A673 (cell line): Measurements from ENCODE around the gene SPATA2L.

ENCODE experiments used
- CTCF ChIP-seq: fragments of 300-800, 200-600 bp; sonication (generic); conservative IDR thresholded peaks from 2 replicates; pipeline ENCODE4 v1.5.1; 2017; ENCODE audit warnings: low read depth, mild to moderate bottlenecking, antibody characterized with exemption, low read length, moderate library complexity, mixed read lengths
- EZH2 ChIP-seq: fragments of 200-600 bp; sonication (generic); IDR thresholded peaks from 2 replicates; pipeline ENCODE4 v1.6.1; 2017; ENCODE audit warnings: borderline replicate concordance, low read depth, mild to moderate bottlenecking, mixed read lengths, antibody characterized with exemption, low read length; ENCODE audit not compliant: poor library complexity, severe bottlenecking

- TF ChIP-seq CTCF: no peak
- no peak for TF ChIP-seq EZH2
Observed at GRCh38 chr16:89748076-89748475, 46.6 kb upstream of the SPATA2L start.
